Astrocyte (in vitro differentiated cells and primary cell): ENCODE measurements around the gene RAB4A.

ENCODE experiments used
- CTCF ChIP-seq: IDR thresholded peaks from 2 replicates; pipeline ENCODE4 v1.5.1; 2011; ENCODE audit warnings: low read depth, mild to moderate bottlenecking, inconsistent platforms, low read length, moderate library complexity; ENCODE audit not compliant: insufficient read depth
- EZH2 ChIP-seq: IDR thresholded peaks from 2 replicates; pipeline ENCODE4 v1.6.1; 2012; ENCODE audit warnings: mild to moderate bottlenecking, low read length, inconsistent platforms; ENCODE audit not compliant: insufficient read depth

DNA sequence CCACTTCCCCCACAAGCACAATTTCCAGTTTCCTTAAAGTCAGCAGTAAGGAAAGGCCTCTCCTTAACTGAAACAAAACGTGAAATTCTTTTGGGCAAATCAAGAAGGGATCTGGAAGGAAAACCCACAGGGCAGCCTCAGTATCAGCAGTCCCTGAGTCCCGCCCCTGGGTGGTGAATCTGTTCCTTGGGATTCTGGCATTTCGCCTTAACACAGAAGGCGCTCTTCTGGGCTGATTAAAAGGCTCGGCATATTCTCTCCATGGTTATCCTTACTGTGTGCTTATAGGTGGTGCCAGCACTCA lies 12.2 kb upstream of the RAB4A start:
- no peak for TF ChIP-seq CTCF
- no peak for TF ChIP-seq EZH2
